ENCODE data around the gene HAT1. TPM values are rescaled to one million over a fixed set of nuclear protein-coding genes. Genes with fewer than 3 reads are reported as not detected.

Gene HAT1
- total and polyA plus RNA-seq, 9 donors = 22.7 to 46.1 (median 33.3) TPM

DNA sequence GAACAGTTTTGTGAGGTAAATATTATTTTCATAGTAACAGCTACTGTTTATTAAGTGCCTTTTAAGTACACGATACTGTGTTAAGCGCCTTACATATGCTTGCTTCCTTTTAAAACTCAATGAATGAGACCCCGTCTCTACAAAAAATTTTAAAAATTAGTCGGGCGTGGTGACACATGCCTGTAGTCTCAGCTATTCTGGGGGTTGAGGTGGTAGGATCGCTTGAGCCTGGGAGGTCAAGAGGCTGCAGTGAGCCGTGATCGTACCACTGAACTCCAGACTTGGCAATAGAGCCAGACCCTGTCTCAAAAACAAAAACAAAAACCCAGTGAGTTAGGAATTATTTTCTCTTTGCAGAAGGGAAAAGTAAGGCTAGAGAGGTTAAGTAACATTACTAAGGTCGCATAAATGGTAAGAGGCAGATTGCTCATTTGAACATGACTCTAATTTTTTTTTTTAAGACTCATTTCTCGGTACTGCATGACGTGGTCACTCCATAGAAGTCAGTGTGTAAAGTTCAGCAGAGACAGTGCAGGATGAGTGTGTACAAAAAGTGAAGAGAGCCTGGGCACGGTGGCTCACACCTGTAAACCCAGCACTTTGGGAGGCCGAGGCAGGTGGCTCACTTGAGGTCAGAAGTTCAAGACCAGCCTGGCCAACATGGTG lies 78.6 kb downstream of the HAT1 start:
- WGBS, 3 donors = 59 to 79% (median 68%) methylated on average over 13 of the region's 13 CpGs
- Histone ChIP-seq H3K27ac (no peak overlapping the region), H3K4me3 (no peak overlapping the region), H3K36me3 (no peaks in the 10 kb centered on the region), H3K4me1 (ENCODE audit: insufficient read depth) (peaks cover 4% of the 10 kb centered on the region), H3K9me3 (no peaks in the 10 kb centered on the region), H3K27me3 (no peaks in the 10 kb centered on the region)
- TF ChIP-seq CTCF (IDR thresholded peaks at IDR 0.05) (no peak), EP300 (IDR thresholded peaks at IDR 0.05) (no peak), POLR2A (IDR thresholded peaks at IDR 0.05) (no peak)
- no peak for DNase-seq
- intact Hi-C loops (cut with DNase I) = no loop called here

DNA sequence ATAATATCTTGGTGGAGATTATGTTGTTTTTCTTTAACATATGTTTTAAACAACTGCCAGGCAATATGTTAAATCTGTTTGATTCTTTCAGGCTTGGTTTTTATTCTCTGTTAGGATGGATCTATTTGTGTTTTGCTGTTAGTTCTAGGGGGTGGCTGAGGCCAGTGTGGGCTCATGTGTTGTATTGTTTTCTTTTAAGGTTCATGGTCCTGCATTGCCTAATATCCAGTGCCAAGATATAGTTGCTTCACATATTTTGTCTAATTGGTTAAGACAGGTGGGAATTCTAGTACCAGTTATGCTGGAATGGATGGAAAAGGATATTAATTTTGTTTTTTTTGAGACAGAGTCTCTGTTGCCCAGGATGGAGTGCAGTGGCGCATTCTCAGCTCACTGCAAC lies 85.1 kb downstream of the HAT1 start:
- Histone ChIP-seq H3K27ac (no peak overlapping the region), H3K36me3 (no peaks in the 10 kb centered on the region), H3K4me1 (ENCODE audit: insufficient read depth) (no peaks in the 10 kb centered on the region), H3K27me3 (no peaks in the 10 kb centered on the region), H3K9me3 (no peaks in the 10 kb centered on the region), H3K4me3 (no peak overlapping the region)
- no peak for TF ChIP-seq POLR2A (IDR thresholded peaks at IDR 0.05)
- TF ChIP-seq EP300 (IDR thresholded peaks at IDR 0.05) = no peak
- no peak for TF ChIP-seq CTCF (IDR thresholded peaks at IDR 0.05)
- no peak for DNase-seq
- intact Hi-C loops (cut with DNase I) = no loop called here
- WGBS, 3 donors = 98 to 100% (median 100%) methylated on average over 1 of the region's 1 CpG

DNA sequence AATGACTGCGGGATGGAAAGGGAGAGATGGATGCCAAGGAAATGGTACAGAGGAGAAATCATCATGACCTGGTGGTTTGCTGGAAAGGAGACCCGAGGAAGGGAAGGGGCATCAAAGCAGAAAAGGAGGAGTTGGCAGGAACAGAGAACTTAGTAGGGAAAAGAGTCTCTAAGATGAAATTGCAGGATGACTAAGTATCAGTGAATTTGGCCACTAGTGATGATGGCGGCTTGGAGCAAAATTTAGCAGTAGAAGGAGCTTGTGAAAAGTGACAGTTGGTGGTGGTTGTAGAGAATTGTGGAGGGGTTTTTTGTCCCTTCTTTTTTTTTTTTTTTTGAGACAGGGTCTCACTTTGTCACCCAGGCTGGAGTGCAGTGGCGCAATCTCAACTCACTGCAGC lies 87.6 kb downstream of the HAT1 start:
- H3K27me3 ChIP-seq = no peaks in the 10 kb centered on the region
- H3K36me3 ChIP-seq = no peaks in the 10 kb centered on the region
- peaks cover 5% of the 10 kb centered on the region for H3K4me1 ChIP-seq (ENCODE audit: insufficient read depth)
- intact Hi-C loops (cut with DNase I) = no loop called here
- no peak overlapping the region for H3K27ac ChIP-seq
- no peak for DNase-seq
- 92 to 96% (median 94%) methylated on average over 4 of the region's 4 CpGs for WGBS, 3 donors
- H3K4me3 ChIP-seq = no peak overlapping the region
- H3K9me3 ChIP-seq = no peaks in the 10 kb centered on the region
- TF ChIP-seq POLR2A (IDR thresholded peaks at IDR 0.05) (no peak), CTCF (IDR thresholded peaks at IDR 0.05) (no peak), EP300 (IDR thresholded peaks at IDR 0.05) (no peak)

DNA sequence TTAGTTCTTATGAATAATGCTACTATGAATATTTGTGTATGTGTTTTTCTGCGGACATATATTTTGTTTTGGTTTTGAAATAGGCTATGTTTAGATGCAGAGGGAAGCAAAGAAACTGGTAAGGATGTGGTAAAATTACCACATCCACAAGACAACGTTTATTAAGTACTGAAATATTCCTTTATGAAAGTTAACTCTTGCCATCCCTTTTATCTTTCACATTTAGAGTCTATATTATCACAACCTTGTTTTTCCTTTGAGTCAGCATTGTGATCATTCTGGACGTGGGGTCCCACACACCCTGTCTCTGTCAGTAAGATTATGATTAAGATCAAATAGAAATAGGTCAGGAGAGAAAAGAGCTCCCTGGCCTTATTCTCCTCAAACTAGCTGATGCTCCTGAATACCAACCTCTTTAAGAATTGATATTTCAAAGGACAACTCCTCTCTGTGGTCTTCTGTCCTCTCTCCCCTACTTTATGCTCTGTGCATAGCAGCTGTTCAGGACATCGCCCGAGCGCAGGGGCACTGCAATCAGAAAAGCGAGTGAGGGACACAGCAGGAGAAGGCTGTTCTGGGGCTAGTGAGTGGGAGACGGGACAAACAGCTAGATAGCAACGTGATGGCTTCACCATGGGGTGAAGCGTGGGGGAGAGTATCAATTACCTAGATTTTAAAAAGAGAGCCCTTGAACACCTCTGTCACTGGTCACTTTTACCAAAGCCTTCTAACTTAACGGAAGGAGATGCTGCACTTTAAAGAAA lies 89.7 kb downstream of the HAT1 start:
- Histone ChIP-seq H3K4me1 (ENCODE audit: insufficient read depth) (peaks cover 5% of the 10 kb centered on the region), H3K36me3 (no peaks in the 10 kb centered on the region), H3K27ac (no peak overlapping the region), H3K9me3 (no peaks in the 10 kb centered on the region), H3K4me3 (no peak overlapping the region), H3K27me3 (no peaks in the 10 kb centered on the region)
- 29 to 50% (median 36%) methylated on average over 11 of the region's 11 CpGs for WGBS, 3 donors
- intact Hi-C loops (cut with DNase I) = no loop called here
- DNase-seq = no peak
- TF ChIP-seq POLR2A (IDR thresholded peaks at IDR 0.05) = no peak
- TF ChIP-seq EP300 (IDR thresholded peaks at IDR 0.05) = no peak
- TF ChIP-seq CTCF (IDR thresholded peaks at IDR 0.05) = no peak

Data from ovary (tissue), 9 donors.